Activated T-cell treated with anti-CD3 and anti-CD28 coated beads for 24 hours (primary cell): ENCODE data around the gene LAMA5.

Experiments
- DNase-seq: peaks from one replicate; pipeline ENCODE4 v3.0.0-alpha.2; 2020; ENCODE audit warnings: low read depth

LAMA5 gene, protein sequence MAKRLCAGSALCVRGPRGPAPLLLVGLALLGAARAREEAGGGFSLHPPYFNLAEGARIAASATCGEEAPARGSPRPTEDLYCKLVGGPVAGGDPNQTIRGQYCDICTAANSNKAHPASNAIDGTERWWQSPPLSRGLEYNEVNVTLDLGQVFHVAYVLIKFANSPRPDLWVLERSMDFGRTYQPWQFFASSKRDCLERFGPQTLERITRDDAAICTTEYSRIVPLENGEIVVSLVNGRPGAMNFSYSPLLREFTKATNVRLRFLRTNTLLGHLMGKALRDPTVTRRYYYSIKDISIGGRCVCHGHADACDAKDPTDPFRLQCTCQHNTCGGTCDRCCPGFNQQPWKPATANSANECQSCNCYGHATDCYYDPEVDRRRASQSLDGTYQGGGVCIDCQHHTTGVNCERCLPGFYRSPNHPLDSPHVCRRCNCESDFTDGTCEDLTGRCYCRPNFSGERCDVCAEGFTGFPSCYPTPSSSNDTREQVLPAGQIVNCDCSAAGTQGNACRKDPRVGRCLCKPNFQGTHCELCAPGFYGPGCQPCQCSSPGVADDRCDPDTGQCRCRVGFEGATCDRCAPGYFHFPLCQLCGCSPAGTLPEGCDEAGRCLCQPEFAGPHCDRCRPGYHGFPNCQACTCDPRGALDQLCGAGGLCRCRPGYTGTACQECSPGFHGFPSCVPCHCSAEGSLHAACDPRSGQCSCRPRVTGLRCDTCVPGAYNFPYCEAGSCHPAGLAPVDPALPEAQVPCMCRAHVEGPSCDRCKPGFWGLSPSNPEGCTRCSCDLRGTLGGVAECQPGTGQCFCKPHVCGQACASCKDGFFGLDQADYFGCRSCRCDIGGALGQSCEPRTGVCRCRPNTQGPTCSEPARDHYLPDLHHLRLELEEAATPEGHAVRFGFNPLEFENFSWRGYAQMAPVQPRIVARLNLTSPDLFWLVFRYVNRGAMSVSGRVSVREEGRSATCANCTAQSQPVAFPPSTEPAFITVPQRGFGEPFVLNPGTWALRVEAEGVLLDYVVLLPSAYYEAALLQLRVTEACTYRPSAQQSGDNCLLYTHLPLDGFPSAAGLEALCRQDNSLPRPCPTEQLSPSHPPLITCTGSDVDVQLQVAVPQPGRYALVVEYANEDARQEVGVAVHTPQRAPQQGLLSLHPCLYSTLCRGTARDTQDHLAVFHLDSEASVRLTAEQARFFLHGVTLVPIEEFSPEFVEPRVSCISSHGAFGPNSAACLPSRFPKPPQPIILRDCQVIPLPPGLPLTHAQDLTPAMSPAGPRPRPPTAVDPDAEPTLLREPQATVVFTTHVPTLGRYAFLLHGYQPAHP (N-terminal part only)

DNA sequence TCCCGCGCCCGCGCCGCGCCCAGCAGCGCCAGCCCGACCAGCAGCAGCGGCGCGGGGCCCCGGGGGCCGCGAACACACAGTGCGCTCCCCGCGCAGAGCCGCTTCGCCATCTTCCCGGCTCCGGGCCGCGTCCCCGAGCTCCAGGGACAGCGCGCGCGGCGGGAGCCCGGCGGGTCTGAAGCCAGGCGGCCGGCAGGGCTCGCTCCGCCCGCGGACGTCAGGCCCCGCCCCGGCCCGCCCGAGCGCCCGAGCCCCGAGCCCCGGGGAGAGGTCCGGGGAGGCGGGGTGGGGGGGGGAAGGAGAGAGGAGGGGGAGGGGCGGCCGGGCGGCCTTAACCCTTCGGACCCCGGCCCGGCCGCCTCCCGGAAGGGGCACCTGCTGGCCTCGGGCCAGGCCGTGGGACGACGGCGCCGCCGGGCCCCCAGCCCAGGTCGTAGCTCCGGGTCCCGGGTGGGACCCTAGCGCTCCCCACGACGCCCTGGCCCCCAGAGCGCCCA, at the start of gene LAMA5:
TSS of gene LAMA5 (minus strand) at position 177 of the 497 bp plus-strand sequence. CDS start at position 110, 67 bp downstream.
- DNase-seq = no peak

DNA sequence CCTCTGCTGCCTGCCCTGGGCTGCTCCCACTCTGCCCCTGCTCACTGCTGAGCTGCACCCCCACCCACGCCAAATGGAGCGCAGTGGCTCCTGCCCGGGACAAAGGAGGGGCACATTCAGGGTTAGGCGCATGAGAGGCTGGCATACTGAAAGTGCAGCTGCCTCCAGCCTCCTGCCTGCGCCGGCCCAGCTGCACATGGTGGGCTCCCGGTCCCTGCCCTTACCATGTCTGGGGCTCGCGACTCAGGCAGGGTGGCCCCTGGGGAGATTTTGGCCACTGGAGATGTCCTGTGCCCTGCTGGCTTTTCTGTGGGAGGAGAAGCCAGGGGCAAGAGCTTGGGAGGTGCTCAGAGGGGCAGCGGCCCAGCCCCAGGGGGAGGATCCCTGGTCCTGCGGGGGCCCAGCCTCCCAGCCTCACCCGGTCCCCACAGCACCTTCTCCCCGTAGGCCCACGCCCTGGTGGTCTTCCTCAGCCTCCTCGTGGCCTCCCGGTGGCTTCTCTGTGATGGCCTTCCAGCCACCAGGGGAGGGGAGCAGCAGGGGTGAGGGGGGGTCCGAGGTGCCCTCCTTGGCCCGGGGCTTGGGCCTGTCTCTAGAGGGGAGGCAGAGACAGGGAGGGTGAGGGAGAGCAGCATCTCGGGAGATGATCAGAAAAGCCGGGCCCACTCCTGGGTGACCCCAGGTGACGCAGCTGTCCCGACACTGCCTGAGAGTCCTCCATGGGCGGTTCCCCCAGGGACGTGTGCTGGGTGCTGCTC, 48.4 kb upstream of the LAMA5 start:
- DNase-seq = no peak

DNA sequence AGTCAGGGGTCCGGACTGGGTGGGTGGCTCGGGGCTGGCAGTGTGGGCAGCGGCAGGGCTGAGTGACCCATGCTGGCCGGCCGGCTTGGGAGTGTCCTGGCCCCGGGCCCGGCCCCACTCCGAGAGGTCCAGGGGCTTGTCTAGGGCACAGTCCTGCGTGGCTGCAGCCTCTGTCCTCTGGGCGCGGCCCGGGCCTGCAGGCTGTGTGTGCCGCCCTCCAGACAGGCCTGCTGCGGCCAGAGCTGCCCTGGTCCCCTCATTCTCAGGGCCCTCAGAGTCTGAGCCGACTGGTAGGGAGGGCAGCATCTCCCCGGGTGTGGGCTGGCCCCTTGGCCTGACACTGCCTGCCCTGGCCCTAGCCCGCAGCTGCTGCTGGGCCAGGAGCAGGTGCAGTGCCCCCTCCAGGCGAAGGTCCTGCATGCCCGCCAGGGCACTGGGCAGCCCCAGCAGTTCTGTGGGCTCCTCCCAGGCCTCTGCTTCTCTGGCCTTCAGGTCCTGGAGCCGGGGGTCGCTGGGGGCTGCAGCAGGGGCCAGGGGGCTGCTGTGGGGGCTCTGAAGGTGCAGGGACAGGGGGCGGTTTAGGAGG, 46.9 kb upstream of the LAMA5 start:
- DNase-seq = no peak

DNA sequence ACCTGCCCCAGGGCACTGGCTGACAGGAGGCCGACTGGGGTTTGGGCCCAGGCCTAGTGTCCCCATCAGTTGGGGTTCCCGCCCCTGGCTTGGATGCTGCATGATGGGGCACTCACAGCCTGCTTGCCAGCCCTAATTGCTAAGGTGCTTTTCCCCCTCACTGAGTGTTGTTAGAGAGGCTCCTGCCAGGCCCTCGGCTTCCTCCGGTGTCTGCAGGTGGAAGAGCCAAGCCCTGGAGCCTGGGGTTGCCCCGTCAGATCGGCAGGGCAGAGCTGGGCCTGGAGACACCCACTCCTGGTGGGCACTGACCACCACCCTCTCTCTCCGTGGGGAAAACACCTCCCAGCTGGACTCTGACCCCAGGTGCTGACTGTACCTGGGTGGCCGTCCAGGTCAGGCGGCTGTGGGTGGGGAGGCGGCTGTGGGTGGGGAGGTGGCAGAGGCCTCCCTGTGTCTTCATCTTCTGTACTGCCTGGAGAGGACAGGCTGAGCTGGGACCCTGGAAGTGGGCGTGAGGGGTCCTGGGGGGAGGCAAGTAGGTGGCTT, 46.0 kb upstream of the LAMA5 start:
- no peak for DNase-seq

DNA sequence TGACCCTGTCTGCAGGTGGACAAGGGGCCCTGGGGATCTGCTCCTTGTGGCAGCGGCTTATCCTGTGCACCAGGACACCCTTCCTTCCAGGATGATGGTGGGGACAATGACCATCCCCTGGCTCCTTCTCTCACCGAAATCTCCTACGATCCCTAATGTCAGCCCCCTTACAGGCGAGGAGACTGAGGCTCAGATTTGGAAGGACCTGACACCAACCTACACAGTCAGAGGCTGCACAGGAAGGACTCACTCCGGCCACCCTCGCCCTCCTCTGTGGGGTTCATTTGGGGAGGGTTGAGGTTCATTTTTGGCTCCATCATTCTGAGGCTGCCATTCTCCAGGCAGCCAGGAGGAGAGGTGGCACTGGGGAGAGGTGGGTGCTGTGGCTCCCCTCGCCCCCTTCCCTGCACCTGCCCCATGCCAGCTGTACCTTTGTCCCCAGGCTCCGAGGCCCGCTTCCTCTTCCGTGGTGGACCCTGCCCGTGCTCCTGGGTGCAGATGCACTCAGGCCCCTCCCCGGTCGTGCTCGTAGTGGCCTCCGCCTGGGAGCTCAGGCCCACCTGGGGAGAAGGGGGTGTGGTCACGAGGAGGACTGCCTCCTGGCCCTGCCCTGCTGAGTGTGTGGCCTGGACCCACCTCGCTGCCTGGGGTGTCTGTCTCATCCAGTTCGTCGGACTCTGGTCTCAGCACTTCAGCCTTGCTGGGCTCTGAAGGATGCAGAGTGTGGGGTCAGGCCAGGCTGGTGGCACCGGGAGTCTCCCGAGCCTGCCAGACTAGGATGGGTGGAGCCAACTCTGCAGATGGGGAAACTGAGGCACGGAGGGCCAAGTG, 45.3 kb upstream of the LAMA5 start:
- DNase-seq = no peak

DNA sequence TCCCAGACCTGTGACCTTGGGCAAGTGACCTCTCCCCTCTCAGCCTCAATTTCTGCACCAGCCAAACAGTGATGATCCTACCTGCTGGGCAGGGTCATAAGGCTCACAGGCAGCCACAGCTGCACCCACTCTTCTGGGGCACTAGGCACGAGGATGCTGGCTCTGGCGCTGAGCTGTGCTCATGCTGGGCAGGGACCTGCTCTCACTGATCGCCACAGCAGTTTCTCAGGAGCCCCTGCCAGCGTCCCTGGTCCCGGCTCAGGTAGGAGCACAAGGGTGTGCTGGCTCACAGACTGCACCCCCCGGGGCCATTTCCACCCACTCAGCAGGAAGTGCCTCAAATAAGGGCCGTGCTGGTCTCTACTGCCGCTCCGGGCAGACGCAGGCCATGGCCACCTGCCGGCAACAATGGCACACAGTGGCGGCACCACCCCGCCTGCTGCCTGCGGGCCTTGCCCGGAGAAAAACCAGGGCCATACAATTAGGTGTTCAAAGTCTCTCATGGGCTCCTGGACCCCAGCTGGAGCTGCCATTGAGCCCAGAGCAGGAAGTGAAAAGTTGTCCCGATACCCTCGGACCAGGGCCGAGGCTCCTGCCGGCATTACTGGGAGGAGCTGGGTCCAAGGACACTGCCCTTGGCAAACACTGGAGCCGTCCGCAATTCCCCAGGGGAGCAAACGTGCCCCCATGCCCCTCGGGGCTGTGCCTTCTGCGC, 44.5 kb upstream of the LAMA5 start:
- DNase-seq = no peak

DNA sequence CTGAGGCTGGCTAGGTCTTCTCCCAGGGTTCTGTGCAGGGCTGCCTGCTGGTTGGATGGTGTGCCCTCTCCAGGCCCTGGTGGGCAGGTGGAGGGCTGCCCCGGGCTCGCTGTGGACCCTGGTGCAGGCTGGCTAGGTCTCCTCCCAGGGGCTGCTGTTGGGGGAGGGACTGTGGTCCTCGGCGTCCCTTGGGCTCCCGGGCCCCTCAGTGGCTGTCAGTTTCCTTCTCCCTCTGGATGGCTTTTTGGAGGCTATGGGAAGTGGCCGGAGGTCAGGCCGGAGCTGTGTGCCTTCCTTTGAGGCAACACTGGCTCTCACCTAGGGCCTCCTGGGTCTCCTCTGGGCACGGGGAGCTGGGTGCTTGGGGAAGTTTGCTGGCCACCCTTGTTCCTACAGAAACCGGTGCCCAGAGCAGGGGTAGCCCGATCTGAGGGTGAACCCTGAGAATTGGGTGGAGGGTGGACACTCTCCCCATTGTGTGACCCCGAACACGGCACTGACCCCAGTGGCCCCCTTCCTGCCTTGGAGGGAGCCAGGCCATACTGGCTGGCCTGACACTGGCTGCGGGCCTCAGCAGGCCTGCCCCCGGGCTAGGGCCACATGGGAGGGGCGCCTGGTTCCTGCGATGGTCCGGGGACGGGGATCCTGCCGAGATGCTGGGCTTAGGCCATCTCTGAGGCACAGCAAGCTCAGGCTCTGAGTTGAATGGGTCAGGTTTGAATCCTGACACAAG, 43.8 kb upstream of the LAMA5 start:
- DNase-seq = no peak

DNA sequence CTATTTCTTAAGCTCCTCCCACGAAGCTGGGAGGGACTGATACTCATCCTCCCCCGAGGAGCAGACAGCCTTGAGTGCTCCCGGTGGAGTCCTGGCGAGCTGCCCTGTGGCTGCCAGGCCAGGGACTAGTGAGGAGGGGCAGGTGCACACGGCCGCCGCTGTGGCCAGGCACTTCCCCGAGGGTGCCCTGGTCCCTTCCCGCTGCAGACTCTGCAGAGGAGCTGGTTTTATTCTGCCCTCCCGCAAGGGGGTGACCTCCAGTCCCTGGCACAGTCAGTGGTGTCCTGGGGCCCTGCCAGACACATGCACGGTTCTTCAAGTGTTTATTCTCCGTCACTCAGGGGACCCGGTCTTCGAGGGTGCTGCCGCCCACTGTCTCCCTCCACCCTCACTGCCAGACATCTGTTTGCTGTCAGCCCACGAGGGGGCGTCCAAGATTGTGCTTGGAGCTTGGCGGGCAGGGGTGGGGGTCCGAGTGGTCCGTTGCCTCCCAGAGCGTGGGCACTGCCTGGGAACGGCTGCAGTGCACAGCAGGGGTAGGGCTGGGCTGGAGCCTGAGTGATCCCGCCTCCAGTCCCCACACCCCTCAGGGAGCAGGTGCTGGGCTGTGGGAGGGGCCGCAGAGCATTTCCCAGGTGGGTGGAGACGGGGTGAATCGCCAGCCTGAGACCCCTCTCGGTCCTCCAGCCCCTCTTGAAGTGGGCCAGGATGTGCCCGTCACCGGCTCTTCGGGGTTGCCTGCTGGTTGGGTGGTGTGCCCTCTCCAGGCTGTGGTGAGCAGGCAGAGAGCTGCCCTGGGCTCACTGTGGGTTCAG, 43.0 kb upstream of the LAMA5 start:
- no peak for DNase-seq

DNA sequence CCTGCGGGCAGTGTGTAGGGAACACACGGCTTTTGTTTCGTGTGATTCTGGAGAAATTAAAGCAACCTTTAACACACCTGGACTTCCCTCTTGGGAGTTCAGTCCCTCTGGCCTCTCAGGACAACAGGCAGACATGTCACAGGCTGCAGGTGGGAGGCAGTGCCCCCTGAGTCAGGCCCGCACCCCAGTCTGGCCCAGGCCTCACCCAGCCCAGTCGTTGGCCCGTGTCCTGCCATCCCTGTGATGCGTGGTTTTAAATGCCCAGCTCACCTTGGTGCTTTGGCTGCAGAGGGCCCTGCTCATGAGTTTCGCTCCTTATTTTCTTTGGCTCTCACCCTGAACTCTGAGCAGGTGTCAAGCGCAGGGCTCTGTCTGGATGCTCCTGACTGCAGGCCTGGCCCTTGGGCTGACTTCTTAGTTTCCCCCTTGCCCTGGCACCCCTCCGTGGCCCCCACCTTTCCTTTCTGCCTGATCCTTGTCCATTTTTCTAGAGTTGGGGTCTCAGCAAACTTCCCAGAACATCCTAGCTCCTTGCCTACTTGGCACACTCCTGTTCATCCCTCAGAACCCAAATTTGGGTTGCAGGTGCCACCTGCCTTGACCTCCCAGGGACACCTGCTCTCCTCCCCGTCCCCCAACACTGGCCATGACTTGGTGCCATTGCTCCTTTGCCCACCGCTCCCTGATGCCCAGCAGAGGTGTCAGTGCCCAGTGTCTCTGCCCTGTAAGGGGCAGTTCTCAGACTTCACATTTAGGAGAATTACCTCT, 42.2 kb upstream of the LAMA5 start:
- no peak for DNase-seq

DNA sequence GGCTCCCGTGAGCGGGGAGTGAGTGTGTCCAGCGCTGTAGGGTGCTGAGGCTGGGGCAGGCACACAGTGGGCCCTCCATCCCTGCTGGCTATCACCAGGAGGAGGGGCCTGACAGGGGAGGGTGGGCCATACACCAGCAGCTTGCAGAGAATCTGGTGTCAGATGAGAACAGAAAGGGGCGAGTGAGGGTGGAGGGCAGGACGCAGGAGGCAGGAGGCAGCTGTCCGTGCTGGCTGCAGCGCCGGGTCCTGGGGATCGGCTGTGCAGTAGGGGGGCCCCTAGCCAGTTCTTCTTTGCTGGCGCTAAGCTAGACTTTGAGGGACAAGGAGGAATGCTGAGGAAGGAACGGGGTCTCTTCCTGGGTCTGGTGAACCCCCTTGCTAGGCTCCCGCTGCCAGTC, 41.5 kb upstream of the LAMA5 start:
- no peak for DNase-seq

DNA sequence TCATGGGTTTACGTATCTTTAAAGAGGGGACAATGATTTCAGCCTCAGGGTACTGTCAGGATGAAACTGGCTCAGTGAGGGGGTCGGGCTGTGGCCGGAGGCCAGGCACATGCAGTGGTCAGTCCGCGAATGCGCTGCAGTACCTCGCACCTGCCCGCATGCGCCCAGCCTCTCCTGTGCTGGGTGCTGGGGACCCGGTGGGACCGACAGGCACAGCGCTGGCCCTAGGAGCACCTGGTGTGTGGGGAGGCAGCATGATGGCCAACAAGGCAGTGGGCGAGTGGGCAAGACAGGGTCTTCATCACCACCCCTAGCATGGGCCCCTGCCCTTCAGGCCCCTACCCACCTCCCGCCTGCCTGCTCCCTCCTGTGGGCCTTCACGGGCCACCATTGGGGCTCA, 40.9 kb upstream of the LAMA5 start:
- DNase-seq = no peak

DNA sequence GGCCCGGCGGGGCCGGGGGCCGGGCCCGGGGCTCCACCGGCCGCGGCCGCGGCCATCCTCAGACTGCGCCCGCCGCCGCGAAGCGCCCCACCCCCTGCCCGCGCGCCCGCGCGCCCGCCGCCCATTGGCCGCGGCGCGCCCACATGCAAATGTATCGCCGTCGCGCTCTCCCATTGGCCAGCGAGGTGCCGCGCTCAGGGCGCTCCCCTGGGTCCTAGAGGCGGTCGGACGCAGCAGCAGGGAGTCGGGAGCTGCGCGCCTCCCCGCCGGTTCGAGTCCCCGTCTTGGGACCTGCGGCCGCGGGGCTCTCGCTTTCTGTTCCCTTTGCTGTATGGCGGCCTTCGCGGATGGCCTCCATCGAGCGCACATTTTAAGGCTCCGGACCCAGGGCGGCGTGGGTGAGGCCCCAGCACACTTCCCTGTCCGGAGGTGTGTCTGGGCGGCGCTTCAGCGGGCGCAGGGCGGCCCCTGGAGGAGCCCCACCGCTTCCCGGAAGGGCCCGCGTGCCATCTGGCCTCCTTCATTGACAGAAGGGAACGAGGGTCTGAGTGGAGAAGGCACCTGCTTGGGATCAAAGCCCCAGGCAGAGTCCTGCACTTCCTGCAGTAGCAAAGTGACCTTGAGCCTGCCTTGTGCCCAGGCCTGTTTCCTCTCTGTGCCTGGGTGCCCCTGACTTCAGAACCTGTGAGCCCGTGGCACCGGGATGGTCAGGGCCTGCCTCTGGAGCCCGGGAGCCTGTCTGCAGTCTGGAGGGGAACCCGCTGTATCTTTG, 40.3 kb upstream of the LAMA5 start, which contains the start of gene CABLES2:
TSS of gene CABLES2 (minus strand) at position 65 of the 772 bp plus-strand sequence. CDS start at position 56, 9 bp downstream.
- peak; percentile 86 for DNase-seq

DNA sequence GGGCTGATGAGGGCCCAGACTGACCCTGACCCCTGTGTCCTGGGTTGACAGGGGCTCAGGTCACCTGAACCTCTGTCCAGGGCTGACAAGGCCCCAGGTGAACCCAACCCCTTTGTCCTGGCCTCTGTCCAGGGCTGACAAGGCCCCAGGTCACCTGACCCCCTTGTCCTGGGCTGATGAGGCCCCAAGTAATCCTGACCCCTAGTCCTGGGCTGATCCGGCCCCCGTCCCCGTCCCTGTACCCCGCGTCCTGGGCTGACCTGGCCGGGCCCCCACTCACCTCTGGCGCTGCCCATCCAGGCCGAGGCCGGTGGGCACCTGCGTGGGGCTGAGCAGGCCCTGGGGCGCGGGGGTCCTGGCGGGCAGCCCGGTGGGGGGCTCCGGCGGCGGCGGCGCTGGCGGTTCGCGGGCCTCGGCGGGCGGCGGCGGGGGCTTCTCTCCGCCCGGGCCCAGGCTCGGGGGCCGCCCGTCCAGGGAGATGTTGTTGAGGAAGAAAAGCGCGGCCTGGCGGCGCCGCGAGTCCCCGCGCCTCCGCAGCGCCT, 39.6 kb upstream of the LAMA5 start:
- no peak for DNase-seq

DNA sequence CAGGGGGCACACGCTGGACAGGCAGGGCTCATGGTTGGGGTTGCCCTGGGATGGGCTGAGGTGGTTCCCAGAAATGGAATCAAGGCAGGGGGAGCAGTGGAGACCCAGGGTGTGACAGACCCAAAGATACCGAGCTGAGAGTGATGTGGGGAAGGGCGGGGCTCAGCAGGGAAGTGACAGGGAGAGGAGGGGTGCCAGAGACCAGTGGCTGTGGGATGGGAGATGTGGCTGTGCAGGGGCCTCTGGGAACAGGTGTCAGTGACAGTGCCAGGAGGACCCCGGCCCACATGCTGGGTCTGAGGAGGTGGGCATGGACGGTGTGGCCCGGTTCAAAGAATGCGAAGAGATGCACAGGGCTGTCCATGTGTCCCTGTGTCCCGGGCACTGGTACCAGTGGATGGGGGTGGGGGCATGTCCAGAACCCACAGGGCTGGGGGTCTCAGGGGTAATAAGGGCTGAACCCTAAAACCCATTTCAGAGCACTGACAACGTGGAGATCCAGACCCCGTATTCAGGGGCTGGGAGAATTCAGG, 38.9 kb upstream of the LAMA5 start:
- no peak for DNase-seq
